ENCODE measurements around the gene PIK3R6. TPM values are rescaled to one million over a fixed set of nuclear protein-coding genes. Genes with fewer than 3 reads are reported as not detected.

The PIK3R6 gene
- total and polyA plus RNA-seq, 12 donors: 0.17 to 1.7 (median 0.83) TPM

DNA sequence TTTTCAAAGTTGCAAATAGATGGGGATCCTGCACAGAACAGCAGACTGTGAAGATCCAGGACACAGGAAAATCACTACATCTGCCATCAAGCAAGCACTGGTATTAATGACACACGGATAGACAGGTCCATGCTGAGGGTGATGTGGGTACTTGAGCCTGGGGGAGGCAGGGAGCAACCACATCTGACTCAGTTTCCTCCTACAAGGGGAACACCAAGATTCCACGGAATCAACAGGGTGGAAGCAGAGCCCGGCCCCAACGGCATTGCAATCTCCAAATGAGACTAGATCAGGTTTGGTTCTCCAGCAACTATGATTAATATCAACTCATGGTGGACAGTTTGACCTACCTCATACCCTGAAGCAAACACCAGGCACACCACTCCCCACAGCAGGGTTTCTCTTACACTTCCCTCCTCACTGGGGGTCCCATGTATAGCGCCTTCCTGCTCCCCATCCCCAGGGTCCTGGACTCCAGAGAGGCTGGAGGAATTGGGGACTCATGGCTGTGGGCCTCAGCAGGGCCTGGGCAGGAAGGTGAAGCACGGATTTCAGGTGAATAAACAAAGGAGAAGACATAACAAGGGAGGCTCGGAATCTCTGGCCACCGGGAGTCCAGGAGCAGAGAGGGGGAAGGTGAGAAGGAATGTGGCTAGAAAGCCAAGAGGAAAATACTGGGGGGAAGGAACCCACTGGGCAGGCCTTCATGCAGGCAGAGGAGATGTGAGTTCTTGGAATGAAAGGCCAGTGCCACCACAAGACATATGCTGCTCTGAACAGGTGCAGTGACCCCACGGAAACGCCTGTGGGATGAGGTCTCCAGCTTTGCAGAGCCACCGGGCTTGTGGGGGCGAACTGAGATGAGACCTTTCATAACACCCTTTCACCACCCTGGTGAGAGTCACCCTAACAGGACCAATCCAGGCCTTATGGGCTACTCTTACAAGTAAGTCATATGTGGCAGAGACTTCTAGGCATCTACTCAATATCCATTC, 29.5 kb upstream of the PIK3R6 start:
- TF ChIP-seq, protein P1, sequence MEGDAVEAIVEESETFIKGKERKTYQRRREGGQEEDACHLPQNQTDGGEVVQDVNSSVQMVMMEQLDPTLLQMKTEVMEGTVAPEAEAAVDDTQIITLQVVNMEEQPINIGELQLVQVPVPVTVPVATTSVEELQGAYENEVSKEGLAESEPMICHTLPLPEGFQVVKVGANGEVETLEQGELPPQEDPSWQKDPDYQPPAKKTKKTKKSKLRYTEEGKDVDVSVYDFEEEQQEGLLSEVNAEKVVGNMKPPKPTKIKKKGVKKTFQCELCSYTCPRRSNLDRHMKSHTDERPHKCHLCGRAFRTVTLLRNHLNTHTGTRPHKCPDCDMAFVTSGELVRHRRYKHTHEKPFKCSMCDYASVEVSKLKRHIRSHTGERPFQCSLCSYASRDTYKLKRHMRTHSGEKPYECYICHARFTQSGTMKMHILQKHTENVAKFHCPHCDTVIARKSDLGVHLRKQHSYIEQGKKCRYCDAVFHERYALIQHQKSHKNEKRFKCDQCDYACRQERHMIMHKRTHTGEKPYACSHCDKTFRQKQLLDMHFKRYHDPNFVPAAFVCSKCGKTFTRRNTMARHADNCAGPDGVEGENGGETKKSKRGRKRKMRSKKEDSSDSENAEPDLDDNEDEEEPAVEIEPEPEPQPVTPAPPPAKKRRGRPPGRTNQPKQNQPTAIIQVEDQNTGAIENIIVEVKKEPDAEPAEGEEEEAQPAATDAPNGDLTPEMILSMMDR (IDR thresholded peaks at IDR 0.05): no peak
- no peak for TF ChIP-seq POLR2A (IDR thresholded peaks at IDR 0.05)
- no peak overlapping the region for H3K4me3 ChIP-seq
- WGBS, 4 donors: 80 to 90% (median 87%) methylated on average over 10 to 12 of the region's 12 CpGs
- H3K27ac ChIP-seq: no peak overlapping the region
- no peaks in the 10 kb centered on the region for H3K9me3 ChIP-seq (replicated peaks in 1 of 3)
- no peaks in the 10 kb centered on the region for H3K27me3 ChIP-seq
- intact Hi-C loops (cut with DNase I): no loop called here
- no peaks in the 10 kb centered on the region for H3K36me3 ChIP-seq (replicated peaks in 1 of 2)
- DNase-seq: peak in 1 of 7 donors; percentile 8
- peaks cover 0 to 7% of the 10 kb centered on the region in 2 donors for H3K4me1 ChIP-seq (replicated peaks in 1 of 2)

DNA sequence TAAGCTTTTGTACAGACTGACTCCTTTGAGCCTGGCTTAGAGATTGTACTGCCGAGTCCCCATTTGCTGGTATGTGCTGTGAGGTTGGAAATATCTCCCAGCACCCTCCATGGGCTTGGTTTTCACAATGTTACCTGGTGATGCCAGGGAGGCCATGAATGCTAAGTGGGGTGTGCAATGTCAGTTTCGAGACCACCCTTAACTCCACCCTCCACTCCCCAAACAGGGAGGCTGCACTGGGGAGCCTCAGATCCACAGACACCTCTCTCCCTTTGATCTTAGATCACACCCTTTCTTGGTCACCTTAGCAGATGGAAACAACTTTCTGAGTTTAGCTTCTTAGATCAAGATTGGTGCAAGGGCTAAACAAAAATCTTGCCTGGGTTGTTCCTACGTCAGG, 28.6 kb upstream of the PIK3R6 start:
- intact Hi-C loops (cut with DNase I): no loop called here
- TF ChIP-seq, protein P1 (IDR thresholded peaks at IDR 0.05): no peak
- no peak for TF ChIP-seq POLR2A (IDR thresholded peaks at IDR 0.05)
- 79 to 87% (median 84%) methylated on average over 3 of the region's 3 CpGs for WGBS, 4 donors
- Histone ChIP-seq H3K27me3 (no peaks in the 10 kb centered on the region), H3K27ac (no peak overlapping the region), H3K36me3 (replicated peaks in 1 of 2) (no peaks in the 10 kb centered on the region), H3K4me1 (replicated peaks in 1 of 2) (peaks cover 0 to 7% of the 10 kb centered on the region in 2 donors), H3K4me3 (no peak overlapping the region), H3K9me3 (replicated peaks in 1 of 3) (no peaks in the 10 kb centered on the region)
- no peak for DNase-seq

DNA sequence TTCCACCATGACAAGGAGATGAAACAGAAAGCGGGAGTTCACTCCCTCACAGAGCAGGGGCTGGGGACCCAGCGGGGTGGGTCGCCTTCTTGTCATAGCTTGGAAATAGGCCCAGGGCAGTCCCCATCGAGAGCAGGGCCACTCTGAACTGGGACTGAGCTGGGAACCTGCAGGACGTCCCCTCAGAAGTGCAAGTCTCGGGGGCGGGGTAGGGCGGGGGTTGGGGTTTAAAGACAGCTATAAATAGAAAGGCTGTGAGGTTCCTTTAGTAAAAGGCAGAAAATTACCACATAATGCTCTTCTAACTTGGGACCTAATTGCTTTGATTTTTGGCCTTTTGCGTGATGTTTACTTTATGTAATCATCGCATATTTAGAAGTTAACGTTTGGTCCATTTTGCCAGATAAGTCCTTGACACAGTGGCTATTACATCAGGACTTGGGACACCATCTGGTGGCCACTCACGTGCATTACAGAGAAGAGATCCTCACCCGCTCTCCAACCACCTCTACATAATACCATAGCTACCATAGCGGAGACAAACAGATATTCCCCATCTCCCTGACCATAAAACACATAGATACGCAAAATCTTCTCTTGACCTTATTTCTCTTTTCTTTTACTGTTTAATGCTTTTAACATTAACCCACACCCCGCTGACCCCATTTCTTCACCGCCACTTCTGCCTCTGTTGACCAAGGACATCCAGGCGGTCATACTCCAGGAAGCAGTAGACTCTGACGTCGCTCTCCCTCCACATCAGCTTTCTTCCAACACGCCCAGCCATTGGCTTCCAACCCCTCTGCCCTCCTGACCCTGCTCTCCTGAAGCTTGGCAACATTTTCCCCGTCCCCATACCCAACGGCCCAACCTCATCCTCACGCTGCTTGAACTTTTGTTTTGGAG, 27.5 kb upstream of the PIK3R6 start:
- intact Hi-C loops (cut with DNase I): no loop called here
- Histone ChIP-seq H3K27ac (no peak overlapping the region), H3K4me3 (no peak overlapping the region), H3K36me3 (replicated peaks in 1 of 2) (no peaks in the 10 kb centered on the region), H3K9me3 (replicated peaks in 1 of 3) (no peaks in the 10 kb centered on the region), H3K27me3 (no peaks in the 10 kb centered on the region), H3K4me1 (replicated peaks in 1 of 2) (peaks cover 0 to 7% of the 10 kb centered on the region in 2 donors)
- DNase-seq: peak; percentile 50 to 85 (median 64)
- 38 to 44% (median 43%) methylated on average over 23 to 24 of the region's 24 CpGs for WGBS, 4 donors
- TF ChIP-seq POLR2A (IDR thresholded peaks at IDR 0.05): no peak
- TF ChIP-seq, protein P1 (IDR thresholded peaks at IDR 0.05): peak; percentile 54 to 85 (median 80)

DNA sequence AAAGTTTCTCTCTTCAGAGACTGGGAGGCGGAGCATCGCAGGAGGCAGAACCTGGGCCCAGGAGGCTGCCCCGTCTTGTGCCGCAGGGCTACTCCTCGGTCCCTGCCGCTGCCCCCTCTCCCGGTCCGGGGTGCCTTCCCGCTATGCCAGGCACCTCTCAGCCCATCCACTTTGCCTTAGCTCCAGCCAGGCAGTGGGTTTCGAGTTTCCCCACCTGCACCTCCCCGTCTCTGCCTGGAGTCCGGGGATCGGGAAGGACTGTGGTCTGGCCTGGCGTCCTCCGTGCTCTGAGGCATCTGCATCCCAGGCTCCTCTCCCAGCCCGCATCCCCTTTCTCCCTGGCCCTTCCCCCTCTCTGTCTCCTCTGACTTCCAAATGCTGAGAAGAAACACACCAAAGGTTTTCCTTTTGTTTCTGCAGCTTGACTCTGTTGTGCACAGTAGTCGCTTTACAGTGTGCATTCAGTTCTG, 26.8 kb upstream of the PIK3R6 start:
- peaks cover 0 to 7% of the 10 kb centered on the region in 2 donors for H3K4me1 ChIP-seq (replicated peaks in 1 of 2)
- no peak for TF ChIP-seq POLR2A (IDR thresholded peaks at IDR 0.05)
- TF ChIP-seq, protein P1 (IDR thresholded peaks at IDR 0.05): no peak
- no peak overlapping the region for H3K27ac ChIP-seq
- no peak overlapping the region for H3K4me3 ChIP-seq
- H3K36me3 ChIP-seq (replicated peaks in 1 of 2): no peaks in the 10 kb centered on the region
- WGBS, 4 donors: 58 to 69% (median 68%) methylated on average over 13 to 17 of the region's 17 CpGs
- intact Hi-C loops (cut with DNase I): no loop called here
- H3K9me3 ChIP-seq (replicated peaks in 1 of 3): no peaks in the 10 kb centered on the region
- no peaks in the 10 kb centered on the region for H3K27me3 ChIP-seq
- DNase-seq: no peak
